ENCODE data around the gene HIP1.

- TF ChIP-seq EZH2 (IDR thresholded peaks at IDR 0.05; ENCODE audit: borderline replicate concordance, low read length) (no peak), CTCF (IDR thresholded peaks at IDR 0.05; ENCODE audit: low read length) (no peak)
Measured at GRCh38 chr7:75608451-75609122, 130.2 kb downstream of the HIP1 start.
